GM19372 (cell line): ENCODE results near the gene GANAB.
"Not testable (repeated sequence)": the region's sequence is repeated elsewhere in the genome, so short reads cannot be mapped to it uniquely, and the experiment has no call there.

Experiments used
- ATAC-seq: cut with Tn5 transposase; IDR thresholded peaks from one replicate; pipeline ENCODE4 v1.9.1; 2021; ENCODE audit warnings: mild to moderate bottlenecking, low read depth, moderate library complexity; ENCODE audit not compliant: unreplicated experiment

The GANAB gene

DNA sequence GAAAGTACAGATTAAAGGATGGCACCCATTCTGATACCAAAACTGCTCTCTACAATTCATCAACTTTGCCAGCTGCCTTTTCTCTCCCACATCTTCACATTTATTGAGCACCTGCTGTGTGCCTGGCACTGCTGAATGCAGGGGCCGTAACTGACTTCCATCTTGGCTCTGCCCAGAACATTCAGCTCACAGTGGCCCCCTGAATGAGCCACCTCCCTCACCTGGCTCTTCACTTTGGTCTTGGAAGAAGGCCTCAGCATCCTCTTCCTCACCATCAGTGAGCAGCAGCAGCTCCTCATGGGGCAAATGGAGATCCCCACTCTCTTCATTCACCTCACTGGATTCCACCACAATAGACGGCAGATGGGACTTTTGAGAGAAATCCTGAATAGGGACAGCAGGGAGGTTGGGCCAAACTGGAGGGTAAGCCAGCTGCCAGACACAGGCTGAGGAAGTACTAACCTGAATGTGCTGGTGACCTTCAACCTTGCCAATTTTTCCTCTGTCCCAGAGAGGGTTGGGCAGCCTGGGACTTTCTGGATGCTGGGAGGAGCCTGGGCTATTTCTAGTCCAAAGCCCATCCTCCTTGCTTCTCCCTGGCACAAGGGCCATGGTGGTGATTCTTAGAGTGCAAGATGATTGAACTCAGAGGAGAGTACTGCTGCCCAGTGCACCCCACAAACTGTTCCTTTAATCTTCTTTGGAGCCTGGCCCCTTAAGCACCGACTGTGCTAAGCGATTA lies 23.2 kb upstream of the GANAB start:
- no peak for ATAC-seq

DNA sequence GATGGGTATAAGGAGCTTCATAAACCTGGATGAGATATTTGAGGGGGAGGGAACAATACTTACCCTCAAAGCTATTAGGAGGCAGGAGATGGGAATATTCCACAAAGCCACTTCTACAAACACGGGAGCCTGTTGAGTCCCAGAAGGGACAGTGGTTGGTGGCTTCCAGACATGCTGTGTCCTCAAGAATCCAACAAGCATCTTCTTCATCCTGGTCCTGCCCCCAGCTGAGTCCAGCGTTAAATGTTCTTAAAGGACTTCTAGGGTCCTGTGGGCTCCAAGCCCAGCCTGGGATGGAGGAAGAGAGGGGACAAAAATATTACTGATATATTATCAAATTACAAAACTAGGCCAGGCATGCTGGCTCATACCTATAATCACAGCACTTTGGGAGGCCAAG lies 21.0 kb upstream of the GANAB start:
- no peak for ATAC-seq

DNA sequence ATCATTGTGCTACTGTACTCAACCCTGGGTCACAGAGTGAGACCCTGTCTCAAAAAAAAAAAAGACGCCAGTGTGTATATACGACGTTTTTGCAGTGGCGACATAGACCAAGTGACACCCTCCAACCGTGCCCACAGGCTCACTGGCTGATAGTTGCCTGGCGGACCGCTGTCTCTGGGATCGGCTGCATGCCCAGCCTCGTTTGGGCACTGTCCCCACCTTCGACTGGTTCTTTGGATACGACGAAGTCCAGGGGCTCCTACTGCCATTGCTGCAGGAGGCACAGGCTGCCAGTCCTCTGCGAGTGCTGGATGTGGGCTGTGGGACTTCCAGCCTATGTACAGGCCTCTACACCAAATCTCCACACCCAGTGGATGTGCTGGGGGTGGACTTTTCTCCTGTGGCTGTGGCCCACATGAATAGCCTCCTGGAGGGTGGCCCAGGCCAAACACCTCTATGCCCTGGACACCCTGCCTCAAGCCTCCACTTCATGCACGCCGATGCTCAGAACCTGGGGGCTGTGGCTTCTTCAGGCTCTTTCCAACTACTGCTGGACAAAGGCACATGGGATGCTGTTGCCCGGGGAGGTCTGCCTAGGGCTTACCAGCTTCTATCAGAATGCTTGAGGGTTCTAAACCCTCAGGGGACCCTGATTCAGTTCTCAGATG lies 20.0 kb upstream of the GANAB start:
- no peak for ATAC-seq

DNA sequence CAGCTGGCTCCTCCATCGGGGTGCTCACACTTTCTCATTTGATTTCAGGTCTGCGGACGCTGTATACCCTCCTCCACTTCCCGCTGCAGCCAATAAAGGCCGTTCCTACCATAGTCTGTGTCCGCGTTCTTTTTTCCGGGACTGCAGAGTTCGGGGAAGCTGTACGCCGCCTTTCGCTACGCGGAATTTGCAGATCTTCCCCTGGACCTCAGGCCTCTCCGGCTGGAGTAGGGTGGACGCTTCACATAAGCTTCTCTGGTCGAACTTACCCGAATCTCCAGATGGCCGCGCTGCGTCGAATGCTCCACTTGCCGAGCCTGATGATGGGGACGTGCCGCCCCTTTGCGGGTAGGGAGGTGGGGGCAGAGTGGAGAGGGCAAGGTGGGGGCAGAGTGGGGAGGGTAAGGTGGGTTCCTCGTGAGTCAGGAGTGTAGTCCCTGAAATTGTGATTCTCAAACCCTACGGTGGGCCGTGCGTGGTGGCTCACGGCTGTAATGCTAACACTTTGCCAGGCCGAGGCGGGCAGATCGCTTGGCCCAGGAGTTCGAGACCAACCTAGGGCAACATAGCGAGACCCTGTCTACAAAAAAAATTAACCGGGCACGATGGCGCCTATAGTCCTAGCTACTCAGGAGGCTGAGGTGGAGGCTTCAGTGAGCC lies 19.3 kb upstream of the GANAB start:
- ATAC-seq, result peak; percentile 3

DNA sequence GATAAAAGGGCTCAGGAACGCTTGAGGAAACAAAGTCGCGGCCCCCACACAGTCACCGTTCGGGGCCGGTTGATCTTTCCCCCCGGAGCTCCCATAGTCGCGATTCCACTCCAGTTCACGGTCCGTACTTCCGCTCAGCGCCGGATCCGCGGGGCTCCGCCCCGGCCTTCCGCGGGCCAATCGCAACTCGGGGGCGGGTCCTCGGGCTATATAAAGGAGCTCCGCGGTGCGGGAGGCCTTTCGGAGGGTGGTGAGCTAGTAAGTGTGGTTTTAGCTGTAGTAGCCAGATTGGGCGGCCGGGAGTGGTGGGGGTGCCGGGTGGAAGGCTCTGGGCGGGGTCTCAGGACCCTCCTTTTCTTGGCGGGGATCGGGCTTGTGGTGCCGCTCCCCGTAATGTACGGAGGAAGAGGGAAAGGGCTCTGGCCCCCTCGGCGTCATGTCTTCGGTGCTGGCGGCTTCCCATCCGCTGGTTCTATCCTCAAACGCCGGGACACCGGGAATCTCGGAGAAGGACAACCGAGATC lies 18.7 kb upstream of the GANAB start, which contains the start of the genes C11orf98 and CSKMT:
Gene C11orf98 (minus strand): TSS at position 136 of the 524 bp plus-strand sequence. CDS start 41 bp downstream, at position 95.
Gene CSKMT (plus strand): TSS at position 238 of the 524 bp plus-strand sequence. CDS start 568 bp downstream, outside the sequence.
- peak; percentile 82 for ATAC-seq

DNA sequence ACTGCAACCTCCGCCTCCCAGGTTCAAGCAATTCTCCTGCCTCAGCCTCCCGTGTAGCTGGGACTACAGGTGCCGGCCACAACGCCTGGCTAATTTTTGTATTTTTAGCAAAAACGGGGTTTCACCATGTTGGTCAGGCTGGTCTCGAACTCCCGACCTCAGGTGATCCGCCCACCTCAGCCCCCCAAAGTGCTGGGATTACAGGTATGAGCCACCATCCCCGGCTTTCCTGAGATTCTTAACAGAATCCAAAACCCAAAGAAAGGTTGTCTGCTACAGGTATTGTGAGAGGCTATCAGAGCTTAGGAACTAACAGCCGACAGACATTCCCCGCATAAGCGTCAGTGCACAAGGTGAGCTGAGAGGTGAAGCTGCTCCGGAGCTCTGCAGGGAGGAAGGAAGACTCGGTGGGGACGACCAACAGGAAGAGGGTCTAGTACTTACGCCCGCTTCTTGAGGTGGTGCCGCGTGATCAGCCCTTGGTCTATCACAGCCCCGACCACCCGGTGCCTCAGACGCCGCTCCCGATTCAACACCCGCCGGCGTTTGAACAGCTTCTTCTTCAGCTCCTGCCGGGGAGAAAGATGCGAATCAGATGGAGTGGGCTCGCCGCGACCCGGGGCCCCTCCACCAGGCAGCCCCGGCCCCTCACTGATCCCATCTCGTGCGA lies 18.1 kb upstream of the GANAB start:
- ATAC-seq, result peak; percentile 1

DNA sequence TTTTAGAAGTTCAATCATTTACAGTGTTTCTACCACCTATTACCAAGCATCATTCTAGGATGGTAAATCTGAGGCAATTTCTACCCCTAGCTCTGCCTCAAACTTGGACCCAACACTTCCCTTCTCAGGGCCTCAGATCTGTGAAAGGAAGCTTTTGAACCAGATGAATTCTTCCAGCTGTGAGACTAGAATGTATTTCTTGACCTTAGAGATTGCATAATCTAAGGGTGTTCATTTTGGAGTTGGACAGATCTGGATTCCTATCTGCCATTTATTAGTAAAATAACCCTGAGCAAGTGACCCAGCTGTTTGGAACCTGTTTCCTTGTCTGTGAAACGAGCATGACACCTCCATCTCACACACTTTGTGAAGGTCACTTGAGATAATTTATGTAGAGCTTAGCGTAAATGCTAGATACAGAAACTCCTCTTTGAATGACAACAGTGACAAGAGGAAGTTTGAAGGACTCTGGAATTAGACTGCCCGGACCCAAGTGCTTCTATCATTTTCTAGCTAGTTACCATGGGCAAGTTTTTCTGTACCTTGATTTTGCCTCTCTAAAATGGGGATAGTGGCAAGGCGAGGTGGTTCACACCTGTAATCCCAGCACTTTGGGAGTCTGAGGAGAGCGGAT lies 10.5 kb upstream of the GANAB start:
- ATAC-seq, result no peak

DNA sequence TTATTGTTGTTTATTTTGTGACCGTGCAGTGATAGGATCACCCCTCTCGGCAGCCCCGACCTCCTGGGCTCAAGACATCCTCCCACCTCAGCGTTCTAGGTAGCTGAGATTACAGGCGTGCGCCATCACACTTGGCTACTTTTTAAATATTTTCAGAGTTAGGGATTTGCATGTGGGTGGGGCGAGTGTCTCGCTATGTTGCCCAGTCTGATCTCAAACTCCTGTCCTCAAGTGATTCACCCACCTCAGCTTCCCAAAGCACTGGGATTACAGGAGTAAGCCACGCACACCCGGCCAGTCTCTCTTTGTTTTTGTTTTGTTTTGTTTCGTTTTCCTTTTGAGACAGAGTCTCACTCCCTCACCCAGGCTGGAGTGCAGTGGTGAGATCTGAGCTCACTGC lies 7.9 kb upstream of the GANAB start:
- no peak for ATAC-seq

DNA sequence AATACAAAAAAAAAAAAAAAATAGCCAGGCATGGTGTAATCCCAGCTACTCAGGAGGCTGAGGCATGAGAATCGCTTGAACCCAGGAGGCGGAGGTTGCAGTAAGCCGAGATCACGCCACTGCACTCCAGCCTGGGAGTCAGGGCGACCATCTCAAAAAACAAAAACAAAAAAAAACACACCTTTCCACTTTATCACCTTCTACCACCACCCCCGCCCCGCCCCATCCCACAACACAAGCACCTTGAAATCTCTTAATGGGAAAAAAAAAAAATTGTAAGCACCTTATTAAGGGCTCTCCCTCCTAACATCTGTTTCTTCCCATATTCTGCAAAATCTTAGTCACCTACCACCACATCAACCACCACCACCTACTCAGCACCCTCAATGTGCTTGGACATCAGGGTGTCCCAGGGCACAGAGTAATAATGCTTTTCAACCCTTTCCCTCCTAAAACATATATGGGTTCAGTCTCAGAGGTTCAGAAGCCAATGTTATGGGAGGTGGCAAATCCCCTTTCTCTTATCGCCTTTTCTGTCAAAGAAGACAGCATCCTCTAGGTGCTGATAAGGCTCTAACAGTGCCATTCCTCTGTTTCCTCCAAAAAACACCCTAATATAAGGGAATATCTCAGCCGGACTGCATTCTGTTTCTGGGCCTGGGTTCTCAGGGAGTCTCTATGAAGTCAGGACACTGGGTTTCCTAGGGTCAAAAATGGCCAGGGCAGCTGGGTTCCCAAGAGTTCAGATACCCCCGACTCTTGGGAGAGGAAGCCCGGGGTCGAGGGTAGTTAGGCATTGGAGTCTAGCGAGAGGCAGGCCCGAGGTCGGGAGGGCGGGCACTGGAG lies 6.0 kb upstream of the GANAB start:
- no peak for ATAC-seq

DNA sequence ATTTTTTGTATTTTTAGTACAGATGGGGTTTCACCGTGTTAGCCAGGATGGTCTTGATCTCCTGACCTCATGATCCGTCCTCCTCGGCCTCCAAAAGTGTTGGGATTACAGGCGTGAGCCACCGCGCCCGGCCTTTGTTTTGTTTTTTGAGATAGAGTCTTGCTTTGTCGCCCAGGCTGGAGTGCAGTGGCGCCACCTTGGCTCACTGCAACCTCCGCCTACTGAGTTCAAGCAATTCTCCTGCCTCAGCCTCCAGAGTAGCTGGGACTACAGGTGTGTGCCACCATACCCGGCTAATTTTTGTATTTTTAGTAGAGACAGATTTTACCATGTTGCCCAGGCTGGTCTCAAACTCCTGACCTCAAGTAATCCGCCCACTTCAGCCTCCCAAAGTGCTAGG lies 3.9 kb upstream of the GANAB start:
- ATAC-seq, result not testable (repeated sequence)

DNA sequence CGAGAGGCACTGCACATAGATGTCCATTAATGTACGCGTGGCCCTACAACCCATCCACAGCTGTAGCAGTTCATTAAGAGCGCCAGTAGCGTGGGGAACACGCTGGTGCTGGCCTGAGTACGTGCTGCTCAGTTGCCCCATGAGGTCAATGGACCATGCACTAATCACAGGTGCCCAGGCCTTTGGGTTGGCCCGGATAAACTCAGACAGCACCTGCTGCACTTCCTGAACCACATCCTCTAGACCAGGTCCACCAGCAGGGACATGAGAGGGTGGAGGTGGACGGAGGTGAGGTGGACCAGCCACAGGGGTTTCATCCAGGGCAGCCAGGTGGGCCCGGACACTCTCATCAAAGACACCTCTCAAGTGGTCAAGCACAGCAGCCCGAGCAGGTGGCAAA lies 3.1 kb upstream of the GANAB start:
- no peak for ATAC-seq

DNA sequence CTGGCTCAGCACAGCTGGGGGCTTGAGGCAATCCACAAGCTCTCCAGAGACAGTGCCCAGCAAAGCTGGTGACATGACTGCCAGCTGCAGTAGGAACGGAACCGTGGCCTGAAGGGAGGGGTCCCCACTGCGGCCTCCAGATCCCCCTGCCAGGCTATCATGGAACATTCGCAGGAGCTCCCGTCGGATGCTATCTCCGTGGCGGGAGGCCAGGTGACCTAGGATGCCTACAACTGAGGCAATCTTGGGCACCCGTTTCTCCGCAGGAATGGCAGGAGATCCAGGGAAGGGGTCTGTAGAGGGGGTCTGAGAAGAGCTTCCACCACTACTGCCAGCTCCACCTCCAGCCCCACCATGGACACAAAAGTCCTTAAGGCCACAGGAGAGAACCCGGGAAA lies 2.6 kb upstream of the GANAB start:
- ATAC-seq, result no peak

DNA sequence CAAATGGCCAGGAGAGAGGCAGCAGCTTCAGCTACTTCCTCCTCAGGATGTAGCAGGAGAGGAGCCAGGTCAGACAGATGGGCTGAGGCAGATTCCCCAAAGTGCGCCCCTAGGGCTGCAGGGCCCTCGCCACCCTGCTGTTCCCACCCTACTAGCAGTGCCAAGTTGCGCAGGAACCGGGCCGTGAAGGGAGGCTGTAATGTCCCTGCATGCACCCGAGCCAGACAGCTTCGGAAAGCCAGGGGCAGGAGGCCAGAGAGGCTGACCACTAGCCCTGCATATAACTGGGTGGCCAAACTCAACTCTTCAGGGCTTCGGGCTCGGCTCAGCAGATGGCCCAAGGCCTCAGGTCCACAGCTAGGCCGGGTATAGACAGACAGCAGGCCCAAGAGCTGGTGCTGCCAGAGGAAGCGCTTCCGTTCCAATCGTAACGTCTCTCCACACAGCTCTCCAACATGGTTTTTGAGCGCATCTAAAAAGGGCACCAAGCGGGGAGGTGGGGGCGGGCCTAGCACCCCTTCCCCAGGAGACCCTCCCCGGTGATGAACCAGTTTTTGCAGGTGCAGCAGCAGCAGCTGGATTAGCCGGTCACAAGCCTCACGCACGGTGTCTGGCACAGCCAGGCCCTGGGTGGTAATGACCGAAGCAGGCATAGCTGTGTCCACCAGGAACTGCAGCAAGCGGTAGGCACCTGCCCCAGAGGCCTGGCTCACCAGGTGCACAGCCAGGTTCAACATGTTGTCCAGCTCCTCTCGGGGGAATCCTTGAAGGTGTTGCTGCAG lies 2.0 kb upstream of the GANAB start:
- ATAC-seq, result no peak

DNA sequence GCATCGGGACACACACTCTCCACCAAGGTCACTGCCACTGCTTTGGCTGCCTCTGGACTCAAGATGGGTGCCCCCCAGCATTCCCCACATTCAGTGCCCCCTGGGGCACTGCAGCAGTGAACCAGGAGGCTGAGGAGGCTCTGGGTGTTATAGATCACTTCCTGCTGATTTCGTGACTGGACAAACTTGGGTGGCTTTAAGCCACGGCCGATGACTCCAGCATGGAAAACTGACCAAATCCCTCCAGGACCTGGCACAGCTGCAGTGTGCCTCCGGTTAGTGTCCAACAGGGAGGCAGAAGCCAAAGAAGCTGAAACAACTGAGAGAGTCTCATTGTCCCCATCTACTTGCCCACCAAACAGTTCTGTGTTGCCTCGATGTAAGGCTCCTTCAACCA lies 1.2 kb upstream of the GANAB start:
- no peak for ATAC-seq

DNA sequence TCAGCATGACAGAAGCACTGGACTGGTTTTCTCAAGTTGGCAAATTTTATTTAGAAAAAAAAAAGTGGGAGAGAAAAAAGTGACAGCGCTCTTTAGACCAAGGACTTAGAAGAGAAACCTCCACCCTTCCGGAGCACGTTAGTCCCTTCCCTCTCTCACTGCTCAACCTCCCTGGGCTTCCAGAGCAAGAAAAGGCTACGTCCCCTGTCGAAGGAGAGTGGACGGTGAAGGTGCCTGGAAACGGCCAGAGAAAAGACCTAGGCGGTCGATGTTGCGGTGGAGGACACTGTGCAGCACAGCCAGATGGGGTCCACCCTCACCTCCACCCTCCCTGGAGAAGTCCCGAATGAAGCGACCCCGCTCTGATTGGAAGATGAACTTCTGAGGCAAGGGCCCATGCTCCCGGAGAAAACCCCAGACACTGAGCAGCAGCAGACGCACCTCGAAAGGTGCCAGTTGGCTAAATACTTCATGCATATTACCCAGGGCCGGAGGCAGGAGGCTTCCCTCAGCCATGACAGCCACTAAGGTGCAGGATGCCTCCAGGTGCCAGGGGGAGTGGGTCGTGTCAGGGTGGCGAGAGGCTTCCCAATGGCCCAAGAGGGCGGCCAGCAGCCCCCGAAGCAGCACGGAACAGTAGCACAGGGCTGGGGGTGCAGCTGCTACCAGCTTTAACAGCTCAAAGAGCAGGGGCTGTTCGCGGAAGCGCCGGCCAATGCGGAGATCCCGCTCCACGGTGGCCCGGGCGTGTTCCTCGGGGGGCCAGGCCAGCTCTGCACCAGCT lies 604 bp upstream of the GANAB start:
- ATAC-seq, result no peak

DNA sequence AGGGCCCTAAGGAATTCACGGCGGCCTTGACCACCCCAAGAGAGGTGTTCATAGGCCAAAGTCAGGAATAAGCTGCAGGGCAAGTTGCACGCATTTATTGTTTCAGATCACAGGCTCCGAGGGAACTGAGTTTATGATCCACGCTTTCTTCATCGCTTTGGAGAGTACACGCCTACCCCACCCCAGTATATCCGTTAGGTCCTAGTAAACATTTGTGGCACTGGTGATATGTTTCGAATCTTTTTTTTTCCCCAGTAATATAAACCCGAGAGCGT lies 805 bp downstream of the GANAB start:
- ATAC-seq, result no peak

DNA sequence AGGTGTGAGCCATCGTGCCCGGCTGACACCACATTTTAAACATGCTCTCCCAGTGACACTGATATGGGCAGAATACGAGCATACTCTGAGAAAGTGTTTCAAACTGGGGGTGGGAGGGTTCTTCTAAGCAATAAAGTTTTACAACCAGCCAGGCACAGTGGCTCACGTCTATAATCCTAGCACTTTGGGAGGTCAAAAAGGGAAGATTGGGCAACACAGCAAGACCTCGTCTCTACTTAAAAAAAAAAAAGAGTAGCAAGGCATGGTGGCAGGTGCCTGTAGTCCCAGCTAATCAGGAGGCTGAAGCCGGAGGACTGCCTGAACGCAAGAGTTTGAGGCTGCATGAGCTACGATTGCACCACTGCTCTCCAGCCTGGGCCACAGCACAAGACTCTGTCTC lies 2.2 kb downstream of the GANAB start:
- ATAC-seq, result no peak

DNA sequence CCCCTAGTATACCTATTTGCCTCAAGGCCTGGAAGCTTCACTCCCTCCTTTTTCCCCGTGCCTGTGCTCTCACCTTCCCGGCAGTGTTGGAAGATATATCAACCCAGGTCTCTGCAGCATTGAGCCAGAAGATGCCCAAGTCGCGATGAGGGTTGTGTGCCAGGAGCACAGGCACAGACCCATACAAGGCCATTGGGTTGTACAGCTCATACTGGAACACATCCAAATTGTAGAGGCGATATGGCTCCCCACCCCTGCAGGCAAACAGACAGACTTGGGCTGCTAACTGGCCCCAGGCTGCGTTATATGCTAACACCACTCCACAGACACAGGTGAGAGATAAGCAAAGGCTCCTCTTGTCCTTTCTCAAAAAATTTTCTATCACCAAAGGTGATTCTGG lies 13.9 kb downstream of the GANAB start:
- ATAC-seq, result no peak
